AG09309 (cell line): ENCODE results near the gene HAGHL.
"Not testable (repeated sequence)": the region's sequence is repeated elsewhere in the genome, so short reads cannot be mapped to it uniquely, and the experiment has no call there.

Experiments used
- DNase-seq: peaks from one replicate; pipeline ENCODE4 v3.0.0-alpha.2; 2010; ENCODE audit warnings: low read depth
- H3K4me3 ChIP-seq: 2 replicates; pipeline ENCODE4 v1.5.1; 2011; ENCODE audit warnings: mild to moderate bottlenecking, low read depth, low read length, moderate library complexity; ENCODE audit not compliant: control insufficient read depth
- TF ChIP-seq, protein P1 (sequence below): IDR thresholded peaks from 2 replicates; pipeline ENCODE4 v1.5.1; 2011; ENCODE audit warnings: mild to moderate bottlenecking, low read depth, low read length, inconsistent platforms; ENCODE audit not compliant: insufficient read depth, control insufficient read depth; ENCODE audit errors: missing control alignments

The HAGHL gene

GRCh38 chr16:739560-740458 lies 12.9 kb downstream of the HAGHL start:
- TF ChIP-seq, protein P1, sequence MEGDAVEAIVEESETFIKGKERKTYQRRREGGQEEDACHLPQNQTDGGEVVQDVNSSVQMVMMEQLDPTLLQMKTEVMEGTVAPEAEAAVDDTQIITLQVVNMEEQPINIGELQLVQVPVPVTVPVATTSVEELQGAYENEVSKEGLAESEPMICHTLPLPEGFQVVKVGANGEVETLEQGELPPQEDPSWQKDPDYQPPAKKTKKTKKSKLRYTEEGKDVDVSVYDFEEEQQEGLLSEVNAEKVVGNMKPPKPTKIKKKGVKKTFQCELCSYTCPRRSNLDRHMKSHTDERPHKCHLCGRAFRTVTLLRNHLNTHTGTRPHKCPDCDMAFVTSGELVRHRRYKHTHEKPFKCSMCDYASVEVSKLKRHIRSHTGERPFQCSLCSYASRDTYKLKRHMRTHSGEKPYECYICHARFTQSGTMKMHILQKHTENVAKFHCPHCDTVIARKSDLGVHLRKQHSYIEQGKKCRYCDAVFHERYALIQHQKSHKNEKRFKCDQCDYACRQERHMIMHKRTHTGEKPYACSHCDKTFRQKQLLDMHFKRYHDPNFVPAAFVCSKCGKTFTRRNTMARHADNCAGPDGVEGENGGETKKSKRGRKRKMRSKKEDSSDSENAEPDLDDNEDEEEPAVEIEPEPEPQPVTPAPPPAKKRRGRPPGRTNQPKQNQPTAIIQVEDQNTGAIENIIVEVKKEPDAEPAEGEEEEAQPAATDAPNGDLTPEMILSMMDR, result no peak
- no peak for DNase-seq
- H3K4me3 ChIP-seq, result peak overlapping the region; percentile 66

DNA sequence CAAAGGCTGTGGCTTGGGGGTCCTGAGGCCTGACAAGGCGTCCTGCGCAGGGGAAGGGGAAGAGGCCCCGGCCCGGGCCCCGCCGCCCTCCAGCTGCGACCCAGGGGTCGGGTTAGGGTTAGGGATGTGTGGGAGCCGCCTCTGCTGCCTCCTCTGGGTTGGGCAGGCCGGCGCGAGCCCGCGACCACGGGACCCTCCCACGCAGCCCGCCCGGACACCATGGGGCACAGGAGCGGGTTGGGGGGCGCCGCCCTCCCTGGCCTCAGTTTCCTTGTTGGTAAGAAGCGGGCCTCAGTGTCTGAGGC lies 13.5 kb downstream of the HAGHL start:
- TF ChIP-seq, protein P1, result no peak
- no peak for DNase-seq
- H3K4me3 ChIP-seq, result peak overlapping the region; percentile 66

- H3K4me3 ChIP-seq, result peak within 1 kb of the TSS; percentile 66
- TF ChIP-seq, protein P1, result peak; percentile 63
- peak; percentile 56 for DNase-seq
These were observed 14.0 kb downstream of the HAGHL start, which contains the start of gene CIAO3 for GRCh38 chr16:740764-741505. Gene CIAO3, minus strand, starts transcription at chr16:740997. Its CDS starts 12 bp downstream, at chr16:740985.

GRCh38 chr16:741986-742629 lies 15.2 kb downstream of the HAGHL start:
- TF ChIP-seq, protein P1, result no peak
- no peak for DNase-seq
- H3K4me3 ChIP-seq, result no peak overlapping the region

- DNase-seq, H3K4me3 ChIP-seq: not testable (repeated sequence)
These were observed 16.0 kb downstream of the HAGHL start for GRCh38 chr16:742894-743293.

GRCh38 chr16:743794-744500 lies 17.0 kb downstream of the HAGHL start:
- TF ChIP-seq, protein P1, result no peak
- DNase-seq, result no peak
- H3K4me3 ChIP-seq, result no peak overlapping the region

- DNase-seq, result no peak
- no peak overlapping the region for H3K4me3 ChIP-seq
- TF ChIP-seq, protein P1, result peak; percentile 32
These were observed 18.8 kb downstream of the HAGHL start for GRCh38 chr16:745739-746138.
